Gastrocnemius medialis (tissue), 4 donors: ENCODE data around the gene SSBP3.

ENCODE experiments used
- POLR2A ChIP-seq, 2 donors: fragments of 450-650 bp; IDR thresholded peaks; one replicate each; pipeline ENCODE4 v1.6.1; 2017; ENCODE audit warnings: antibody characterized with exemption in 2 of 2, mild to moderate bottlenecking in 2 of 2, moderate library complexity in 2 of 2
- TF ChIP-seq, protein P1 (sequence below), 5 experiments: fragments of 450-650 bp in 3 of 5; fragments of 200-600 bp in 2 of 5; sonication (generic) in 2 of 5; IDR thresholded peaks in 4 of 5; conservative IDR thresholded peaks in 1 of 5; 1 replicate in 4 of 5; 2 replicates in 1 of 5; pipeline ENCODE4 v1.5.1; 2016 to 2019; ENCODE audit warnings: antibody characterized with exemption in 5 of 5, mild to moderate bottlenecking in 3 of 5, moderate library complexity in 3 of 5

DNA sequence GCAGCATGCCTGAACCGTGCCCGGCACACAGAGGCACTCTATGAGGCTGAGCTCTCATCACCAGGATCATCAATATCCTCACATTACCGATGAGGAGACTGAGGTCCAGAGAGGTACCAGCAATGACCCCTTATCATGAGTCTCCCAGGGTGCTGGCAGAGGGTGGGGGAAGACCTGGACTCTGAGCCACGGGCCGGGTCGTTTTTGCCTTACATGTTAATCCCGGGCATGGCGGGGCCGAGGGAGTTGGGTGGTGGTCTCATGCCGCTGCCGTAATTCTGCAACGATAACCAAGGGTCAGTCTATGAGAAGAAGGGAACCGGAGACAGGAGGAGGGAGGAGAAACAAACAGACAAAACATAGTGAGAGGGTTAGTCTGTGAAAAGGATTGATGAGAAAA lies 163.2 kb downstream of the SSBP3 start:
- TF ChIP-seq, protein P1, sequence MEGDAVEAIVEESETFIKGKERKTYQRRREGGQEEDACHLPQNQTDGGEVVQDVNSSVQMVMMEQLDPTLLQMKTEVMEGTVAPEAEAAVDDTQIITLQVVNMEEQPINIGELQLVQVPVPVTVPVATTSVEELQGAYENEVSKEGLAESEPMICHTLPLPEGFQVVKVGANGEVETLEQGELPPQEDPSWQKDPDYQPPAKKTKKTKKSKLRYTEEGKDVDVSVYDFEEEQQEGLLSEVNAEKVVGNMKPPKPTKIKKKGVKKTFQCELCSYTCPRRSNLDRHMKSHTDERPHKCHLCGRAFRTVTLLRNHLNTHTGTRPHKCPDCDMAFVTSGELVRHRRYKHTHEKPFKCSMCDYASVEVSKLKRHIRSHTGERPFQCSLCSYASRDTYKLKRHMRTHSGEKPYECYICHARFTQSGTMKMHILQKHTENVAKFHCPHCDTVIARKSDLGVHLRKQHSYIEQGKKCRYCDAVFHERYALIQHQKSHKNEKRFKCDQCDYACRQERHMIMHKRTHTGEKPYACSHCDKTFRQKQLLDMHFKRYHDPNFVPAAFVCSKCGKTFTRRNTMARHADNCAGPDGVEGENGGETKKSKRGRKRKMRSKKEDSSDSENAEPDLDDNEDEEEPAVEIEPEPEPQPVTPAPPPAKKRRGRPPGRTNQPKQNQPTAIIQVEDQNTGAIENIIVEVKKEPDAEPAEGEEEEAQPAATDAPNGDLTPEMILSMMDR (IDR thresholded peaks at IDR 0.05 in 4 of 5, conservative IDR thresholded peaks at IDR 0.05 in 1 of 5): no peak
- no peak for TF ChIP-seq POLR2A (IDR thresholded peaks at IDR 0.05)
